ENCODE data around the gene AGBL4. TPM values are rescaled to one million over a fixed set of nuclear protein-coding genes. Genes with fewer than 3 reads are reported as not detected.

AGBL4 gene
- total and polyA plus RNA-seq, 7 donors = 0.01 to 0.05 TPM; not detected in 5

DNA sequence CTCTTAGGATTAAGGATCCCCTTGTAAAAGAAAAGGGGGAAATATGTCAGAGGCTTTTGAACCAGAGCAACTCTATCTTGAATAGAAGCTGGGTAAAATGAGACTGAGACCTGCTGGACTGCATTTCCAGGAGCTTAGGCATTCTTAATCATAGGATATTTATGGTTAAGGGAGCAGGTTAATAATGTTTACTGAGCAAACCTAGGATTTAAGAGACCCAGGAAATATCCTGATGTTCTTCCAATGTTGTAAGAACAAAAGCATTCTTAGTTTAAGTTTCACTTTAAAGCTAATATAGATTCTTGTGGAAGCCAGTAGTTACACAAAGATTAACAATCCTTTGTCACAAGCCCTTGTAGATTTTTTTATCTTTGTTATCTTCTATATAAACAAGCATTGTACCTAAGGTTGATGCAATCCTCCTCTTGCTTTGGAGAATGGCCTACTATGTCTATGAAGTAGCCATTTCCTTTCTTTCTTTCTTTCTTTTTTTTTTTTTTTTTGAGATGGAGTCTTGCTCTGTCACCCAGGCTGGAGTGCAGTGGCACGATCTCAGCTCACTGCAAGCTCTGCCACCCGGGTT lies 676.9 kb downstream of the AGBL4 start:
- Histone ChIP-seq H3K27ac (no peak overlapping the region), H3K4me3 (no peak overlapping the region), H3K4me1 (no peaks in the 10 kb centered on the region), H3K27me3 (ENCODE audit: insufficient read depth in 3 of 3, low read length in 2 of 3) (no peaks in the 10 kb centered on the region), H3K9me3 (no peaks in the 10 kb centered on the region), H3K36me3 (ENCODE audit: insufficient read depth in 1 of 2, low read depth in 1 of 2) (no peaks in the 10 kb centered on the region)
- DNase-seq = no peak
- 62 to 82% (median 78%) methylated on average over 2 of the region's 2 CpGs for WGBS, 3 donors
- ATAC-seq = no peak
- TF ChIP-seq, protein P1, sequence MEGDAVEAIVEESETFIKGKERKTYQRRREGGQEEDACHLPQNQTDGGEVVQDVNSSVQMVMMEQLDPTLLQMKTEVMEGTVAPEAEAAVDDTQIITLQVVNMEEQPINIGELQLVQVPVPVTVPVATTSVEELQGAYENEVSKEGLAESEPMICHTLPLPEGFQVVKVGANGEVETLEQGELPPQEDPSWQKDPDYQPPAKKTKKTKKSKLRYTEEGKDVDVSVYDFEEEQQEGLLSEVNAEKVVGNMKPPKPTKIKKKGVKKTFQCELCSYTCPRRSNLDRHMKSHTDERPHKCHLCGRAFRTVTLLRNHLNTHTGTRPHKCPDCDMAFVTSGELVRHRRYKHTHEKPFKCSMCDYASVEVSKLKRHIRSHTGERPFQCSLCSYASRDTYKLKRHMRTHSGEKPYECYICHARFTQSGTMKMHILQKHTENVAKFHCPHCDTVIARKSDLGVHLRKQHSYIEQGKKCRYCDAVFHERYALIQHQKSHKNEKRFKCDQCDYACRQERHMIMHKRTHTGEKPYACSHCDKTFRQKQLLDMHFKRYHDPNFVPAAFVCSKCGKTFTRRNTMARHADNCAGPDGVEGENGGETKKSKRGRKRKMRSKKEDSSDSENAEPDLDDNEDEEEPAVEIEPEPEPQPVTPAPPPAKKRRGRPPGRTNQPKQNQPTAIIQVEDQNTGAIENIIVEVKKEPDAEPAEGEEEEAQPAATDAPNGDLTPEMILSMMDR (IDR thresholded peaks at IDR 0.05) = no peak
- intact Hi-C loops (cut with DNase I) = no loop called here

- Histone ChIP-seq H3K4me3 (no peak overlapping the region), H3K4me1 (no peaks in the 10 kb centered on the region), H3K36me3 (ENCODE audit: insufficient read depth in 1 of 2, low read depth in 1 of 2) (no peaks in the 10 kb centered on the region), H3K27ac (no peak overlapping the region), H3K27me3 (ENCODE audit: insufficient read depth in 3 of 3, low read length in 2 of 3) (no peaks in the 10 kb centered on the region), H3K9me3 (no peaks in the 10 kb centered on the region)
- no peak for DNase-seq
- intact Hi-C loops (cut with DNase I) = no loop called here
- no peak for ATAC-seq
- TF ChIP-seq, protein P1 (IDR thresholded peaks at IDR 0.05) = no peak
- 85 to 90% (median 87%) methylated on average over 2 of the region's 2 CpGs for WGBS, 3 donors
These were observed 683.2 kb downstream of the AGBL4 start for GRCh38 chr1:49340576-49340975.

GRCh38 chr1:49339043-49339442 lies 684.7 kb downstream of the AGBL4 start:
- TF ChIP-seq, protein P1 (IDR thresholded peaks at IDR 0.05) = no peak
- ATAC-seq (no peak), DNase-seq (no peak)
- WGBS, 3 donors = 72 to 82% (median 78%) methylated on average over 4 of the region's 4 CpGs
- Histone ChIP-seq H3K4me1 (no peaks in the 10 kb centered on the region), H3K27ac (no peak overlapping the region), H3K27me3 (ENCODE audit: insufficient read depth in 3 of 3, low read length in 2 of 3) (no peaks in the 10 kb centered on the region), H3K4me3 (no peak overlapping the region), H3K9me3 (no peaks in the 10 kb centered on the region), H3K36me3 (ENCODE audit: insufficient read depth in 1 of 2, low read depth in 1 of 2) (no peaks in the 10 kb centered on the region)
- intact Hi-C loops (cut with DNase I) = no loop called here

- Histone ChIP-seq H3K4me3 (no peak overlapping the region), H3K9me3 (no peaks in the 10 kb centered on the region), H3K4me1 (no peaks in the 10 kb centered on the region), H3K27ac (no peak overlapping the region), H3K27me3 (ENCODE audit: insufficient read depth in 3 of 3, low read length in 2 of 3) (no peaks in the 10 kb centered on the region), H3K36me3 (ENCODE audit: insufficient read depth in 1 of 2, low read depth in 1 of 2) (no peaks in the 10 kb centered on the region)
- DNase-seq = no peak
- TF ChIP-seq, protein P1 (IDR thresholded peaks at IDR 0.05) = no peak
- intact Hi-C loops (cut with DNase I) = no loop called here
- ATAC-seq = no peak
- WGBS, 3 donors = 94 to 100% (median 97%) methylated on average over 1 of the region's 1 CpG
These were observed 686.5 kb downstream of the AGBL4 start for GRCh38 chr1:49337251-49337650.

DNA sequence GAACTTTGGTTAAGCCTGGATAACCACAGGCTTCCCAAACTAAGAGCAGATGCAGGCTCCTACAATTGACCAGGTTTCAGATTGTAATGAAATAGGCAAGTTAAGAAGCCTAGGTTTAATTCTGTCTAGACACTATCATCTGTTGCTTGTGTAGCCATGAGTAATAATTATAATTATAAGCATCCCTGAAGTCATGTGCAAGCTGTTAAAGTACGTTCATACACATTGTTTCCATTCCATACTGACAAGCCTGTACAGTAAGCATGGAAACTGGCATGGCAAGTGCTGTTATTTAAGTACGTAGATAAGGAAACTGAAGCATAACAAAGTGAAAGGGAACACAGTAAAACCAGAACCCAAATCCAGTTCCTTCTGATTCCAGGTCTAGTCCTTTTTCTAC lies 689.8 kb downstream of the AGBL4 start:
- intact Hi-C loops (cut with DNase I) = no loop called here
- DNase-seq (no peak), ATAC-seq (no peak)
- 42 to 49% (median 45%) methylated on average over 2 of the region's 2 CpGs for WGBS, 3 donors
- Histone ChIP-seq H3K9me3 (no peaks in the 10 kb centered on the region), H3K27ac (no peak overlapping the region), H3K36me3 (ENCODE audit: insufficient read depth in 1 of 2, low read depth in 1 of 2) (no peaks in the 10 kb centered on the region), H3K27me3 (ENCODE audit: insufficient read depth in 3 of 3, low read length in 2 of 3) (no peaks in the 10 kb centered on the region), H3K4me1 (no peaks in the 10 kb centered on the region), H3K4me3 (no peak overlapping the region)
- TF ChIP-seq, protein P1 (IDR thresholded peaks at IDR 0.05) = no peak

All from psoas muscle (tissue), 8 donors.